ENCODE results near the gene ZBTB12. TPM values are rescaled to one million over a fixed set of nuclear protein-coding genes. Genes with fewer than 3 reads are reported as not detected.

Gene ZBTB12, protein sequence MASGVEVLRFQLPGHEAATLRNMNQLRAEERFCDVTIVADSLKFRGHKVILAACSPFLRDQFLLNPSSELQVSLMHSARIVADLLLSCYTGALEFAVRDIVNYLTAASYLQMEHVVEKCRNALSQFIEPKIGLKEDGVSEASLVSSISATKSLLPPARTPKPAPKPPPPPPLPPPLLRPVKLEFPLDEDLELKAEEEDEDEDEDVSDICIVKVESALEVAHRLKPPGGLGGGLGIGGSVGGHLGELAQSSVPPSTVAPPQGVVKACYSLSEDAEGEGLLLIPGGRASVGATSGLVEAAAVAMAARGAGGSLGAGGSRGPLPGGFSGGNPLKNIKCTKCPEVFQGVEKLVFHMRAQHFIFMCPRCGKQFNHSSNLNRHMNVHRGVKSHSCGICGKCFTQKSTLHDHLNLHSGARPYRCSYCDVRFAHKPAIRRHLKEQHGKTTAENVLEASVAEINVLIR
- polyA plus RNA-seq (2013, experiment 1 of 4), result 62.9 TPM
- polyA plus RNA-seq (2013, experiment 2 of 4), result 60.2 TPM
- polyA plus RNA-seq (2013, experiment 3 of 4), result 46.9 TPM
- polyA plus RNA-seq (2013, experiment 4 of 4), result 56.5 TPM

- Histone ChIP-seq H3K9me3 (ENCODE audit: control insufficient read depth, low read length) (no peaks in the 10 kb centered on the region), H3K36me3 (ENCODE audit: control insufficient read depth, insufficient read depth, low read length) (no peaks in the 10 kb centered on the region), H3K4me1 (ENCODE audit: control insufficient read depth, insufficient read depth, low read length) (peaks cover 15% of the 10 kb centered on the region), H3K4me3 (ENCODE audit: insufficient read depth, low read depth, low read length) (peak within 1 kb of the TSS; percentile 68), H3K27ac (ENCODE audit: insufficient read depth, low read depth, low read length, poor library complexity, severe bottlenecking) (peak within 1 kb of the TSS; percentile 31), H3K27me3 (ENCODE audit: control insufficient read depth, insufficient read depth, low read length, poor library complexity, severe bottlenecking) (no peaks in the 10 kb centered on the region)
- 0% methylated on average over 76 to 77 of the region's 77 CpGs for WGBS, 2 experiments
Measured at GRCh38 chr6:31901953-31902643, at the start of gene ZBTB12. TSS of gene ZBTB12 (minus strand) at chr6:31902086. CDS start at chr6:31901305, 781 bp downstream.

GRCh38 chr6:31949926-31950548 lies 48.2 kb upstream of the ZBTB12 start:
- H3K27ac ChIP-seq (ENCODE audit: insufficient read depth, low read depth, low read length, poor library complexity, severe bottlenecking), result no peak overlapping the region
- no peak overlapping the region for H3K4me3 ChIP-seq (ENCODE audit: insufficient read depth, low read depth, low read length)
- H3K36me3 ChIP-seq (ENCODE audit: control insufficient read depth, insufficient read depth, low read length), result peaks cover 19% of the 10 kb centered on the region
- H3K4me1 ChIP-seq (ENCODE audit: control insufficient read depth, insufficient read depth, low read length), result peaks cover 8% of the 10 kb centered on the region
- 93 to 96% methylated on average over 6 to 7 of the region's 7 CpGs for WGBS, 2 experiments
- H3K9me3 ChIP-seq (ENCODE audit: control insufficient read depth, low read length), result no peaks in the 10 kb centered on the region
- no peaks in the 10 kb centered on the region for H3K27me3 ChIP-seq (ENCODE audit: control insufficient read depth, insufficient read depth, low read length, poor library complexity, severe bottlenecking)

GRCh38 chr6:31948753-31949413 lies 47.0 kb upstream of the ZBTB12 start:
- H3K4me1 ChIP-seq (ENCODE audit: control insufficient read depth, insufficient read depth, low read length), result peaks cover 8% of the 10 kb centered on the region
- no peak overlapping the region for H3K4me3 ChIP-seq (ENCODE audit: insufficient read depth, low read depth, low read length)
- H3K27me3 ChIP-seq (ENCODE audit: control insufficient read depth, insufficient read depth, low read length, poor library complexity, severe bottlenecking), result no peaks in the 10 kb centered on the region
- no peaks in the 10 kb centered on the region for H3K9me3 ChIP-seq (ENCODE audit: control insufficient read depth, low read length)
- H3K27ac ChIP-seq (ENCODE audit: insufficient read depth, low read depth, low read length, poor library complexity, severe bottlenecking), result no peak overlapping the region
- H3K36me3 ChIP-seq (ENCODE audit: control insufficient read depth, insufficient read depth, low read length), result peaks cover 9% of the 10 kb centered on the region
- WGBS, 2 experiments, result 91 to 95% methylated on average over 6 of the region's 6 CpGs

DNA sequence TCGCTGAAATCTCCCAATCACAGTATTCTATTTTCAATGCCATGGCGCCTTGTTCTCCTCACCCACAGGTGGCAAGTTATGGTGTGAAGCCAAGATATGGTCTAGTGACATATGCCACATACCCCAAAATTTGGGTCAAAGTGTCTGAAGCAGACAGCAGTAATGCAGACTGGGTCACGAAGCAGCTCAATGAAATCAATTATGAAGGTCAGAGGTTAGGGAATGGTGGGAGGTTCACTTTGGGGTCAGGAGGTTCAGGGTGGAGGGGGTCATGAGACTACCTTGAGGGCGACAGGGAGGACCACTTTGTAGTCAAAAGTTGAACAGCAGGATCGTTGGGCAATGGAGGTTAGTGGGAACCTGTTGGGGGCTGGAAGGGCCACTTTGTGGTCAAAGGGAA lies 46.4 kb upstream of the ZBTB12 start:
- no peak overlapping the region for H3K27ac ChIP-seq (ENCODE audit: insufficient read depth, low read depth, low read length, poor library complexity, severe bottlenecking)
- H3K36me3 ChIP-seq (ENCODE audit: control insufficient read depth, insufficient read depth, low read length), result peaks cover 9% of the 10 kb centered on the region
- WGBS, 2 experiments, result 88 to 92% methylated on average over 5 of the region's 5 CpGs

GRCh38 chr6:31947864-31948263 lies 46.0 kb upstream of the ZBTB12 start:
- no peaks in the 10 kb centered on the region for H3K27me3 ChIP-seq (ENCODE audit: control insufficient read depth, insufficient read depth, low read length, poor library complexity, severe bottlenecking)
- no peaks in the 10 kb centered on the region for H3K9me3 ChIP-seq (ENCODE audit: control insufficient read depth, low read length)
- WGBS, 2 experiments, result 81 to 84% methylated on average over 4 of the region's 4 CpGs
- H3K36me3 ChIP-seq (ENCODE audit: control insufficient read depth, insufficient read depth, low read length), result peaks cover 9% of the 10 kb centered on the region
- no peak overlapping the region for H3K4me3 ChIP-seq (ENCODE audit: insufficient read depth, low read depth, low read length)
- H3K4me1 ChIP-seq (ENCODE audit: control insufficient read depth, insufficient read depth, low read length), result peaks cover 8% of the 10 kb centered on the region
- no peak overlapping the region for H3K27ac ChIP-seq (ENCODE audit: insufficient read depth, low read depth, low read length, poor library complexity, severe bottlenecking)

More for the DNA sequence above, 46.4 kb upstream of the ZBTB12 start:
- Histone ChIP-seq H3K4me1 (ENCODE audit: control insufficient read depth, insufficient read depth, low read length) (peaks cover 8% of the 10 kb centered on the region), H3K4me3 (ENCODE audit: insufficient read depth, low read depth, low read length) (no peak overlapping the region), H3K27me3 (ENCODE audit: control insufficient read depth, insufficient read depth, low read length, poor library complexity, severe bottlenecking) (no peaks in the 10 kb centered on the region), H3K9me3 (ENCODE audit: control insufficient read depth, low read length) (no peaks in the 10 kb centered on the region)

- WGBS, 2 experiments, result 88 to 90% methylated on average over 24 of the region's 24 CpGs
- Histone ChIP-seq H3K9me3 (ENCODE audit: control insufficient read depth, low read length) (no peaks in the 10 kb centered on the region), H3K27ac (ENCODE audit: insufficient read depth, low read depth, low read length, poor library complexity, severe bottlenecking) (no peak overlapping the region)
Measured at GRCh38 chr6:31947070-31947675, 45.3 kb upstream of the ZBTB12 start.

DNA sequence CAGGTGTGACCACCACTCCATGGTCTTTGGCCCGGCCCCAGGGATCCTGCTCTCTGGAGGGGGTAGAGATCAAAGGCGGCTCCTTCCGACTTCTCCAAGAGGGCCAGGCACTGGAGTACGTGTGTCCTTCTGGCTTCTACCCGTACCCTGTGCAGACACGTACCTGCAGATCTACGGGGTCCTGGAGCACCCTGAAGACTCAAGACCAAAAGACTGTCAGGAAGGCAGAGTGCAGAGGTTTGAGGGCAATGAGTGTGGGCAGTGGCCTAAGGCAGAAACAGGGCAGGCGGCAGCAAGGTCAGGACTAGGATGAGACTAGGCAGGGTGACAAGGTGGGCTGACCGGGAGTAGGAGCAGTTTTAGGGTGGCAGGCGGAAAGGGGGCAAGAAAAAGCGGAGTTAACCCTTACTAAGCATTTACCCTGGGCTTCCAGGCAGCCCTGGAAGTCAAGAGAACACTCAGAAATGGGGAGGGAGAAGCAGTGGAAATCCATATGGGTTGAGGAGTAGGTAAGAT lies 44.5 kb upstream of the ZBTB12 start:
- peaks cover 1% of the 10 kb centered on the region for H3K36me3 ChIP-seq (ENCODE audit: control insufficient read depth, insufficient read depth, low read length)
- H3K27ac ChIP-seq (ENCODE audit: insufficient read depth, low read depth, low read length, poor library complexity, severe bottlenecking), result no peak overlapping the region
- 89 to 92% methylated on average over 11 of the region's 11 CpGs for WGBS, 2 experiments
- H3K4me1 ChIP-seq (ENCODE audit: control insufficient read depth, insufficient read depth, low read length), result peaks cover 8% of the 10 kb centered on the region
- H3K9me3 ChIP-seq (ENCODE audit: control insufficient read depth, low read length), result no peaks in the 10 kb centered on the region
- H3K4me3 ChIP-seq (ENCODE audit: insufficient read depth, low read depth, low read length), result no peak overlapping the region
- no peaks in the 10 kb centered on the region for H3K27me3 ChIP-seq (ENCODE audit: control insufficient read depth, insufficient read depth, low read length, poor library complexity, severe bottlenecking)

More at GRCh38 chr6:31947070-31947675, 45.3 kb upstream of the ZBTB12 start:
- no peak overlapping the region for H3K4me3 ChIP-seq (ENCODE audit: insufficient read depth, low read depth, low read length)
- H3K27me3 ChIP-seq (ENCODE audit: control insufficient read depth, insufficient read depth, low read length, poor library complexity, severe bottlenecking), result no peaks in the 10 kb centered on the region
- peaks cover 9% of the 10 kb centered on the region for H3K36me3 ChIP-seq (ENCODE audit: control insufficient read depth, insufficient read depth, low read length)
- H3K4me1 ChIP-seq (ENCODE audit: control insufficient read depth, insufficient read depth, low read length), result peaks cover 8% of the 10 kb centered on the region

DNA sequence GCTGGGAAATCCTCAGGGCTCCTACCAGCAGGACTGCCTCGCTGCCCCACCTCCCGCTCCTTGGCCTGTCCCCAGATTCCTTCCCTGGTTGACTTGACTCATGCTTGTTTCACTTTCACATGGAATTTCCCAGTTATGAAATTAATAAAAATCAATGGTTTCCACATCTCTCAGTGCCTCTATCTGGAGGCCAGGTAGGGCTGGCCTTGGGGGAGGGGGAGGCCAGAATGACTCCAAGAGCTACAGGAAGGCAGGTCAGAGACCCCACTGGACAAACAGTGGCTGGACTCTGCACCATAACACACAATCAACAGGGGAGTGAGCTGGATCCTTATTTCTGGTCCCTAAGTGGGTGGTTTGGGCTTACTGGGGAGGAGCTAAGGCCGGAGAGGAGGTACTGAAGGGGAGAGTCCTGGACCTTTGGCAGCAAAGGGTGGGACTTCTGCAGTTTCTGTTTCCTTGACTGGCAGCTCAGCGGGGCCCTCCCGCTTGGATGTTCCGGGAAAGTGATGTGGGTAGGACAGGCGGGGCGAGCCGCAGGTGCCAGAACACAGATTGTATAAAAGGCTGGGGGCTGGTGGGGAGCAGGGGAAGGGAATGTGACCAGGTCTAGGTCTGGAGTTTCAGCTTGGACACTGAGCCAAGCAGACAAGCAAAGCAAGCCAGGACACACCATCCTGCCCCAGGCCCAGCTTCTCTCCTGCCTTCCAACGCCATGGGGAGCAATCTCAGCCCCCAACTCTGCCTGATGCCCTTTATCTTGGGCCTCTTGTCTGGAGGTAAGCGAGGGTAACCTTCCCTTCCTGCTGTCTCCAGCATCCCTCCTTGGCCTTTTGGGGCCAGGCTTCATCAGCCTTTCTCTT lies 43.9 kb upstream of the ZBTB12 start, which contains the start of gene CFB:
CFB (plus strand) TSS at position 589 of the 863 bp plus-strand sequence; CDS start at position 716, 127 bp downstream.
- Histone ChIP-seq H3K9me3 (ENCODE audit: control insufficient read depth, low read length) (no peaks in the 10 kb centered on the region), H3K4me1 (ENCODE audit: control insufficient read depth, insufficient read depth, low read length) (peaks cover 8% of the 10 kb centered on the region), H3K4me3 (ENCODE audit: insufficient read depth, low read depth, low read length) (no peak within 1 kb of the TSS)

More for the DNA sequence above, 43.9 kb upstream of the ZBTB12 start, which contains the start of gene CFB:
- WGBS, 2 experiments, result 68 to 73% methylated on average over 11 of the region's 11 CpGs
- Histone ChIP-seq H3K27me3 (ENCODE audit: control insufficient read depth, insufficient read depth, low read length, poor library complexity, severe bottlenecking) (no peaks in the 10 kb centered on the region), H3K27ac (ENCODE audit: insufficient read depth, low read depth, low read length, poor library complexity, severe bottlenecking) (no peak within 1 kb of the TSS), H3K36me3 (ENCODE audit: control insufficient read depth, insufficient read depth, low read length) (no peaks in the 10 kb centered on the region)
